Right lobe of liver (tissue), 6 donors: ENCODE data around the gene ZCCHC24. TPM values are rescaled to one million over a fixed set of nuclear protein-coding genes. Genes with fewer than 3 reads are reported as not detected.
A peak's percentile ranks its signal among the peaks of the same experiment; 100 is the strongest.

Experiments used
- ATAC-seq, 4 donors: fragments of 200-7000 bp; cut with Tn5 transposase; one replicate each; pipeline ENCODE4 v1.9.1; 2020; ENCODE audit warnings: mild to moderate bottlenecking in 4 of 4, moderate library complexity in 4 of 4
- DNase-seq, 3 donors: peaks; one replicate each; pipeline ENCODE4 v3.0.0-alpha.2; 2020
- H3K27ac ChIP-seq, 3 donors: fragments of 200-600 bp; one replicate each; pipeline ENCODE4 v1.8.0; 2022
- H3K27me3 ChIP-seq, 2 donors: fragments of 200-600 bp; one replicate each; pipeline ENCODE4 v1.8.0; 2022
- H3K36me3 ChIP-seq, 4 donors: fragments of 200-600 bp; sonication (generic) in 1 of 4; one replicate each; pipeline versions ENCODE4 v1.5.1 to v1.8.0; 2017 to 2022; ENCODE audit warnings: control low read depth in 1 of 4
- H3K4me1 ChIP-seq, 4 donors: fragments of 200-600 bp; sonication (generic) in 1 of 4; one replicate each; pipeline versions ENCODE4 v1.5.1 to v1.8.0; 2017 to 2022; ENCODE audit warnings: control low read depth in 1 of 4
- H3K4me3 ChIP-seq, 3 donors: fragments of 200-600 bp; one replicate each; pipeline ENCODE4 v1.8.0; 2022
- H3K9me3 ChIP-seq, 4 donors: fragments of 200-600 bp; sonication (generic) in 1 of 4; one replicate each; pipeline versions ENCODE4 v1.5.1 to v1.8.0; 2017 to 2022; ENCODE audit warnings: control low read depth in 1 of 4
- CTCF ChIP-seq, 4 donors: fragments of 200-600 bp in 3 of 4; fragments of 450-650 bp in 1 of 4; IDR thresholded peaks; one replicate each; pipeline versions ENCODE4 v1.5.1 to v1.8.0; 2016 to 2022; ENCODE audit warnings: antibody characterized with exemption in 4 of 4, mild to moderate bottlenecking in 2 of 4
- POLR2A ChIP-seq: fragments of 450-650 bp; IDR thresholded peaks from one replicate; pipeline ENCODE4 v1.6.1; 2017; ENCODE audit warnings: antibody characterized with exemption, mild to moderate bottlenecking
- WGBS: methylation state at CpG from one replicate; pipeline ENCODE4 v1.1.6; 2018; ENCODE audit warnings: low coverage, low lambda C conversion rate; ENCODE audit not compliant: insufficient coverage; ENCODE audit errors: missing lambda C conversion rate; 5-methylcytosine and 5-hydroxymethylcytosine counted together
- intact Hi-C, 2 donors: fragments of 100-400 bp; cut with DNase I; formaldehyde crosslinking; loops; one replicate each; pipeline versions ENCODE4 v1.11.2 to v1.14.1; 2022
- total RNA-seq, 6 experiments: library from RNA; depleted of rRNA in 2 of 6; stranded (reverse); fragments of >200 nt in 2 of 6; fragmentation: NEBNext Ultra II Directional in 3 of 6; extraction: Animal tissue kit (Norgen Biotek cat#: 25700) in 3 of 6; gene quantifications; one replicate each; pipeline versions ENCODE4 v1.1.0 to v1.2.4, GENCODE V29; 2016 to 2023
- donor health status: DM: no; HTN: yes; CAD: no.
- donor health status: DM: no; HTN: no; CAD: no.
- donor health status: DM: no; HTN: no; CAD: no.
- donor health status: DM: no; HTN: yes; CAD: no.
- donor health status: DM: no; HTN: yes; CAD: no.

Gene ZCCHC24
- total RNA-seq, 6 experiments from 2014 or later = 19.8 to 33.6 (median 22.7) TPM

GRCh38 chr10:79413196-79413595, 32.2 kb downstream of the ZCCHC24 start:
- Histone ChIP-seq H3K27ac (peak overlapping the region in 1 of 3 donors; percentile 33), H3K27me3 (no peaks in the 10 kb centered on the region), H3K4me3 (no peak overlapping the region), H3K36me3 (peaks cover 0 to 7% (median 0%) of the 10 kb centered on the region in 4 donors), H3K4me1 (peaks cover 0 to 29% (median 16%) of the 10 kb centered on the region in 4 donors), H3K9me3 (no peaks in the 10 kb centered on the region)
- 57% methylated on average over 9 of the region's 10 CpGs for WGBS
- ATAC-seq (peak in 1 of 4 donors; percentile 29), DNase-seq (peak in 2 of 3 donors; percentile 51 to 58)
- TF ChIP-seq POLR2A (no peak), CTCF (IDR thresholded peaks at IDR 0.05) (no peak)
- intact Hi-C loops = no loop called here

GRCh38 chr10:79412516-79412915, 32.9 kb downstream of the ZCCHC24 start:
- peaks cover 0 to 36% (median 13%) of the 10 kb centered on the region in 4 donors for H3K4me1 ChIP-seq
- ATAC-seq = no peak
- 93% methylated on average over 7 of the region's 11 CpGs for WGBS

GRCh38 chr10:79411546-79412495, 33.6 kb downstream of the ZCCHC24 start:
- ATAC-seq (no peak), DNase-seq (peak in 2 of 3 donors; percentile 22 to 65)
- H3K27ac ChIP-seq = no peak overlapping the region

More at GRCh38 chr10:79412516-79412915, 32.9 kb downstream of the ZCCHC24 start:
- intact Hi-C loops = no loop called here
- Histone ChIP-seq H3K36me3 (peaks cover 0 to 7% (median 0%) of the 10 kb centered on the region in 4 donors), H3K4me3 (no peak overlapping the region), H3K27ac (no peak overlapping the region), H3K9me3 (no peaks in the 10 kb centered on the region), H3K27me3 (no peaks in the 10 kb centered on the region)
- TF ChIP-seq CTCF (IDR thresholded peaks at IDR 0.05) = no peak
- TF ChIP-seq POLR2A = no peak
- no peak for DNase-seq

More at GRCh38 chr10:79411546-79412495, 33.6 kb downstream of the ZCCHC24 start:
- no peak for TF ChIP-seq POLR2A
- TF ChIP-seq CTCF (IDR thresholded peaks at IDR 0.05) = no peak
- H3K36me3 ChIP-seq = peaks cover 0 to 7% (median 0%) of the 10 kb centered on the region in 4 donors
- no peaks in the 10 kb centered on the region for H3K27me3 ChIP-seq
- WGBS = 66% methylated on average over 10 of the region's 22 CpGs
- intact Hi-C loops = no loop called here
- no peak overlapping the region for H3K4me3 ChIP-seq
- H3K4me1 ChIP-seq = peaks cover 0 to 43% (median 10%) of the 10 kb centered on the region in 4 donors
- H3K9me3 ChIP-seq = no peaks in the 10 kb centered on the region
